Stomach smooth muscle (tissue), 2 donors: Measurements from ENCODE around the gene M1AP.

Experiments used
- H3K27ac ChIP-seq: one replicate; pipeline ENCODE4 v1.7.0; 2013; ENCODE audit warnings: mild to moderate bottlenecking, low read length, inconsistent platforms
- H3K27me3 ChIP-seq, 2 donors: one replicate each; pipeline ENCODE4 v1.7.0; 2013; ENCODE audit warnings: low read length in 2 of 2; ENCODE audit not compliant: insufficient read depth in 2 of 2, control insufficient read depth in 1 of 2
- H3K36me3 ChIP-seq, 2 donors: one replicate each; pipeline ENCODE4 v1.7.0; 2013; ENCODE audit warnings: low read length in 2 of 2; ENCODE audit not compliant: control insufficient read depth in 2 of 2, insufficient read depth in 2 of 2
- H3K4me1 ChIP-seq: one replicate; pipeline ENCODE4 v1.7.0; 2013; ENCODE audit warnings: low read length; ENCODE audit not compliant: control insufficient read depth, insufficient read depth
- H3K4me3 ChIP-seq, 2 donors: one replicate each; pipeline ENCODE4 v1.7.0; 2013; ENCODE audit warnings: low read length in 2 of 2
- H3K9ac ChIP-seq, 2 donors: one replicate each; pipeline ENCODE4 v1.7.0; 2013; ENCODE audit warnings: low read length in 2 of 2, mild to moderate bottlenecking in 1 of 2
- H3K9me3 ChIP-seq, 2 donors: one replicate each; pipeline ENCODE4 v1.7.0; 2013; ENCODE audit warnings: low read length in 2 of 2; ENCODE audit not compliant: control insufficient read depth in 2 of 2
- donor health status: healthy.
- donor health status: Pancreatic carcinoma.

The M1AP gene

GRCh38 chr2:74554820-74555531 lies 93.2 kb downstream of the M1AP start:
- peaks cover 24% of the 10 kb centered on the region for H3K4me1 ChIP-seq
- H3K27ac ChIP-seq = peak overlapping the region; percentile 18
- H3K9ac ChIP-seq = peak overlapping the region; percentile 16 to 58
- H3K36me3 ChIP-seq = no peaks in the 10 kb centered on the region
- H3K27me3 ChIP-seq = peaks cover 0 to 9% of the 10 kb centered on the region in 2 donors
- H3K4me3 ChIP-seq = peak overlapping the region; percentile 25 to 85
- H3K9me3 ChIP-seq = no peaks in the 10 kb centered on the region

DNA sequence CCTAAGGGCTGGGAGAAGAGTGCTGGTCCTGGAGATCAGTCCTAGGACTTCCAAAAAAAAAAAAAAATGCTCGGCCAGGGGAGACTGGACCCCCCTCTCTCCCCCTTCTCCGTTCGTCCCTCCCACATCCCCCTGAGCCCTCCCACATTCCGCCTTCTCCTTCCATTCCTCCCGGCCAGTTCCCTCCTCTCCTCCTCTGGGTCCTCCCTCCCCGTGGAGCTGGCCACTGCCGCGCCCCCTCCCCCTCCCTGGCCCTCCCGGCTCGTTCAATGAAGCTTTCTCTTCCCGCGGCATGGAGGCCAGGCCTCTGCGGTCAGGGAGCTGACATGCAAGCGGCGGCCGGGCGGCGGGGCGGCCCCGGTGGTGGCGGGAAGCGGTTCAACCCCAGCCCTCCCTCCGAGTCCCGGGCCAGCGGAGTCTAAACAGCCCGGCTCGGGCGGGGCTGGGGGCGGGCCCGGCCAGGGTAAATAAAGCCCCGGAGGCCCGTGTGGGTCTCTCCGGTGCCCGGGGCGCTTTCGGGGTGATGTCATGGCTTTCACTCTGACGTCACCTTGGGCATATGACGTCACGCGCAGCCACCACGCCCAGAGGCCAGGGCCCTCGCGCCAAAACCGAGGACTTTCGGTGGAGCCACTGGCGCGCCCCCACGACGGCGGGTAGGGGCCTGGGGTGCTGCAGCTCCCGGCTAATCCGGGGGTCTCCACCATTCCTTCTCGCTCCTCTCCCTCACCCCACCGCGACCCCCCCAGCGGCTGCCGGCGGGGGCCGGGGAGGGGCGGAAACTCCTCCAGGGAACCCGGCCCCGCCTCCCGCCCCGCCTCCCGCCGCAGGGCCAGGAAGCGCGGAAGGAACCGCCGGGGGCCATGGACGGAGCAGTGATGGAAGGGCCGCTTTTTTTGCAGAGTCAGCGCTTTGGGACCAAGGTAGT lies 94.0 kb downstream of the M1AP start, which contains the start of the genes DOK1 and LOXL3:
Gene DOK1, plus strand, starts transcription at position 829 of the 928 bp plus-strand sequence. Its CDS starts 35 bp downstream, at position 864.
Gene LOXL3, minus strand, starts transcription at position 51 of the 928 bp plus-strand sequence. CDS start 1,308 bp downstream, outside the sequence.
- peak within 1 kb of the TSS; percentile 25 to 85 for H3K4me3 ChIP-seq
- peak within 1 kb of the TSS; percentile 16 to 58 for H3K9ac ChIP-seq
- peaks cover 0 to 14% of the 10 kb centered on the region in 2 donors for H3K27me3 ChIP-seq
- H3K4me1 ChIP-seq = peaks cover 31% of the 10 kb centered on the region
- no peaks in the 10 kb centered on the region for H3K9me3 ChIP-seq
- peak within 1 kb of the TSS; percentile 18 for H3K27ac ChIP-seq
- H3K36me3 ChIP-seq = no peaks in the 10 kb centered on the region

- Histone ChIP-seq H3K4me3 (peak overlapping the region; percentile 25 to 85), H3K9ac (peak overlapping the region; percentile 16 to 36), H3K36me3 (no peaks in the 10 kb centered on the region), H3K27me3 (peaks cover 0 to 18% of the 10 kb centered on the region in 2 donors), H3K9me3 (no peaks in the 10 kb centered on the region), H3K4me1 (peaks cover 40% of the 10 kb centered on the region), H3K27ac (no peak overlapping the region)
Observed at GRCh38 chr2:74552914-74553811, 95.0 kb downstream of the M1AP start.

- H3K9me3 ChIP-seq = no peaks in the 10 kb centered on the region
- peaks cover 41% of the 10 kb centered on the region for H3K4me1 ChIP-seq
- H3K27ac ChIP-seq = no peak overlapping the region
- H3K9ac ChIP-seq = no peak overlapping the region
- no peak overlapping the region for H3K4me3 ChIP-seq
- peaks cover 0 to 18% of the 10 kb centered on the region in 2 donors for H3K27me3 ChIP-seq
- H3K36me3 ChIP-seq = no peaks in the 10 kb centered on the region
Observed at GRCh38 chr2:74551942-74552913, 95.9 kb downstream of the M1AP start.

DNA sequence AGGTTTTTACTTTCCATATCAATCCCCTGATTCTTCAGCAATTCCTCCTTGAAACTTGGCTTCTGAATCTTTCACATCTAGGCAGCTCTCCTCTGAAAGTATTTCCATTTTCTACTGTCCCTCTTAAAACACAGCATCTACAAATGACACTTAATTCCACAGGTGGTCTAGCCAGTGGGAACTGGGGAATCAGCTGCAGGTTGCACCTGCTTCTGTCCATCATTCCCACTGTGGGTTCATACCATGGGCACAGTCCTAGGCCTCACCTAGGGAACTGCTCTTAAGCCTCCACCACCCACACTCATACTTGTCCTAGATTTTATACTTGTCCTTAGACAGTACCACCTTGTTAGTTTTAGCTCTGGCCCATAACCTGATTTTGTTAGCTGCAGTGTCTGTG lies 96.6 kb downstream of the M1AP start:
- H3K27me3 ChIP-seq = peaks cover 0 to 18% of the 10 kb centered on the region in 2 donors
- peaks cover 41% of the 10 kb centered on the region for H3K4me1 ChIP-seq
- no peak overlapping the region for H3K9ac ChIP-seq
- no peak overlapping the region for H3K27ac ChIP-seq
- H3K9me3 ChIP-seq = no peaks in the 10 kb centered on the region
- no peaks in the 10 kb centered on the region for H3K36me3 ChIP-seq
- no peak overlapping the region for H3K4me3 ChIP-seq

DNA sequence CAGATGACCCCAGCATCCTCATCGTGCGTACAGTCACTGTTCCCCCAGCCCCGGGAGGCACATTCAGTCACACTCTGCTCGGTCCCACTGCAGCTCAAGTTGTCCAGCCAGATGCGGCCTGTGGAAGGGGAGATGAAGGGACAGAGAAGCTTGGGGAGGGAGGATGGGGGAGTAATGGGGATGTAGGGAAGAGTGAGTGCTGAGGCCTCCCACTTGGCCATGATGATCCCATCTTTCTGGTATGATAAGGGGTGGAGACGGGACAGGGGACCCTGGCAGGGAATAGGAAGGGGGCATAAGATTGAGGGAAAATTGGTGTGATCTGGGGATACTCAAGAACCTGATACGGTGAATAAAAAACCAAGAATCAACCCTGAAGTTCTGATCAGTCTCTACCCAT lies 97.9 kb downstream of the M1AP start:
- Histone ChIP-seq H3K36me3 (no peaks in the 10 kb centered on the region), H3K9ac (no peak overlapping the region), H3K27ac (no peak overlapping the region), H3K4me3 (peak overlapping the region in 1 of 2 donors; percentile 73), H3K4me1 (peaks cover 40% of the 10 kb centered on the region), H3K9me3 (no peaks in the 10 kb centered on the region), H3K27me3 (peaks cover 0 to 21% of the 10 kb centered on the region in 2 donors)

- Histone ChIP-seq H3K4me1 (peaks cover 32% of the 10 kb centered on the region), H3K36me3 (no peaks in the 10 kb centered on the region), H3K27me3 (peaks cover 0 to 21% of the 10 kb centered on the region in 2 donors), H3K9me3 (no peaks in the 10 kb centered on the region), H3K4me3 (peak overlapping the region; percentile 66 to 73), H3K27ac (no peak overlapping the region), H3K9ac (peak overlapping the region; percentile 63 to 64)
Observed at GRCh38 chr2:74548900-74549826, 99.0 kb downstream of the M1AP start.

- Histone ChIP-seq H3K27ac (peak overlapping the region; percentile 49), H3K4me3 (peak overlapping the region; percentile 66 to 73), H3K9ac (peak overlapping the region; percentile 63 to 64), H3K4me1 (peaks cover 24% of the 10 kb centered on the region), H3K36me3 (no peaks in the 10 kb centered on the region), H3K9me3 (no peaks in the 10 kb centered on the region), H3K27me3 (peaks cover 0 to 21% of the 10 kb centered on the region in 2 donors)
Observed at GRCh38 chr2:74548285-74548899, 99.7 kb downstream of the M1AP start.
